ENCODE measurements around the gene SMAD6. TPM values are rescaled to one million over a fixed set of nuclear protein-coding genes. Genes with fewer than 3 reads are reported as not detected.

SMAD6 gene
- total RNA-seq, 1 experiment from 2014 or later, result 58.6 TPM

DNA sequence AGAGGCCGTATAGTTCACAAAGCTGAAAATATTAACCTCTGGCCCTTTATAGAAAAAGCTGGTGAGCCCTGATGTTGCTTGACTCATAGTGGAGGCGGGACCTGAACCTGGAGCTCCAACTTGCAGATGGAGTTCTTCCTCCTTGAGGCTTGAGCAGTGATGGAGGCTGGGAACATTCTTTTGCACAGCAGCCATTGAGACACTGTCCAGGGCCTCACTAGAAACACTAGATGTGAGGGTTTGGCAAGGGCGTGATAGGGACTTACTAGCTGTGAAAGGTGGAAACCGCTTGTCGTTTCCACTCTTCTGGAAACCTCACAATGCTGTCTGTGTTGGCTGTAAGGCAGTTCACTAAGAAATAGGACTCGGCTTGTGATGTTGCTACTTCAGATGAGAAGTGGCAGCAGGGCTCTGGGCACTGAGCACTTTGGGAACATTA lies 12.5 kb downstream of the SMAD6 start:
- BruUV-seq (replicated peaks), result no TSS peak
- no peak for TF ChIP-seq CTCF (IDR thresholded peaks at IDR 0.05; ENCODE audit: unreplicated experiment)
- Mint-ChIP-seq H3K9me3 (ENCODE audit: low read depth, unreplicated experiment) (no peaks in the 10 kb centered on the region), H3K36me3 (ENCODE audit: insufficient read depth, unreplicated experiment) (peaks cover 70% of the 10 kb centered on the region), H3K27ac (ENCODE audit: unreplicated experiment) (no peak overlapping the region), H3K27me3 (ENCODE audit: unreplicated experiment) (no peaks in the 10 kb centered on the region), H3K4me1 (ENCODE audit: low read depth, unreplicated experiment) (peaks cover 31% of the 10 kb centered on the region), H3K4me3 (ENCODE audit: low read depth, unreplicated experiment) (no peak overlapping the region)
- CTCF ChIA-PET, result interaction anchor here (0.6 to 1.4 kb wide), 4 partner anchors 9 to 507 kb away, joined by 3 read pairs; no protein-coding TSS in a partner anchor
- no peak for DNase-seq
- intact Hi-C loops (cut with micrococcal nuclease; ENCODE audit: unreplicated experiment), result no loop called here

DNA sequence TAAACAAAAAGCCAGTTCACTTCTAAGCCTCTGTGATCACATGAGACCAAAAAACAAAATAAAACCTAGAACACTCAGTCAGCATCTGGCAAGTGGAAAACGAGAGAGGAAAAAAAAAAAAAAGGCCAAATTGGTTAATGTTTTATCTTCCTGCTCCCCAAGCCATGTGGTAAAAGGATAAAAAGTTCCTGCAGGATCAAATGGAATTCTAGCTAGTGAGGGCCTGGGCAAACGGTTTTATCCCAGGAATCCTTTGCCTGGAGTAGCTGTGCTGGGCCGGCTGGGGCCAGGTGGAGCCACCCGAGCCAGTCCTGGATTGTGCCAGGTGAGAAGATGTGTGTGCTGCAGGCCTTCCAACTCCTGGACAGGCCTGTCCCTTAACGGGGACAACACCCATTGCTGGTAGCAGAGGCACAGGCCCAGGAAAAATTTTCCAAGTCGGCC lies 13.2 kb downstream of the SMAD6 start:
- DNase-seq, result no peak
- no peaks in the 10 kb centered on the region for H3K9me3 Mint-ChIP-seq (ENCODE audit: low read depth, unreplicated experiment)
- no TSS peak for BruUV-seq (replicated peaks)
- intact Hi-C loops (cut with micrococcal nuclease; ENCODE audit: unreplicated experiment), result no loop called here
- H3K27ac Mint-ChIP-seq (ENCODE audit: unreplicated experiment), result no peak overlapping the region
- no peak overlapping the region for H3K4me3 Mint-ChIP-seq (ENCODE audit: low read depth, unreplicated experiment)
- TF ChIP-seq CTCF (IDR thresholded peaks at IDR 0.05; ENCODE audit: unreplicated experiment), result no peak
- H3K4me1 Mint-ChIP-seq (ENCODE audit: low read depth, unreplicated experiment), result peaks cover 35% of the 10 kb centered on the region
- H3K27me3 Mint-ChIP-seq (ENCODE audit: unreplicated experiment), result no peaks in the 10 kb centered on the region
- peaks cover 65% of the 10 kb centered on the region for H3K36me3 Mint-ChIP-seq (ENCODE audit: insufficient read depth, unreplicated experiment)
- CTCF ChIA-PET, result interaction anchor here (0.6 to 1.4 kb wide), 5 partner anchors 48 to 1246 kb away, joined by 3 to 6 read pairs (median 4); no protein-coding TSS in a partner anchor

- DNase-seq, result no peak
- H3K27ac Mint-ChIP-seq (ENCODE audit: unreplicated experiment), result no peak overlapping the region
- no peaks in the 10 kb centered on the region for H3K9me3 Mint-ChIP-seq (ENCODE audit: low read depth, unreplicated experiment)
- H3K27me3 Mint-ChIP-seq (ENCODE audit: unreplicated experiment), result no peaks in the 10 kb centered on the region
- intact Hi-C loops (cut with micrococcal nuclease; ENCODE audit: unreplicated experiment), result no loop called here
- no TSS peak for BruUV-seq (replicated peaks)
- no peak for TF ChIP-seq CTCF (IDR thresholded peaks at IDR 0.05; ENCODE audit: unreplicated experiment)
- peaks cover 42% of the 10 kb centered on the region for H3K4me1 Mint-ChIP-seq (ENCODE audit: low read depth, unreplicated experiment)
- CTCF ChIA-PET, result interaction anchor here (0.6 to 0.7 kb wide), 4 partner anchors 47 to 1246 kb away, joined by 3 to 6 read pairs (median 5); no protein-coding TSS in a partner anchor
- no peak overlapping the region for H3K4me3 Mint-ChIP-seq (ENCODE audit: low read depth, unreplicated experiment)
- H3K36me3 Mint-ChIP-seq (ENCODE audit: insufficient read depth, unreplicated experiment), result peaks cover 65% of the 10 kb centered on the region
Observed at GRCh38 chr15:66715720-66716655, 14.0 kb downstream of the SMAD6 start.

DNA sequence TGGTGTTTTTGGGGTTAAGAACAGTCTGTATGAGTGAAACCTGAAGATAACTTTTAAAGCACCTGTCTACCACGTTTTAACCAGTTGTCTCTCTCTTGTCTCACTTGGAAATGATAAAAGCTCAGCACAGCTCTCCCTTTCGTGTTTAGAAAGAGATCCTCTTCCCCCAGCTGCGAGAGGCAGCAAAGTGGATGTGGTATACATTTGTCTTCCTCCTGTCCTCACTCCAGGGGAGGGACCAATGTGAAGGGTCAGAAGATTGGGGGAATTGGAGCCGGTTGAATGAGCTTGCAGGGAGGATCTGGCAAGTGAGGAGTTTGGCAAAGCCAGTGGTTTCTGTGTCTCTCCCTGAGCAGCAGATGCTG lies 14.6 kb downstream of the SMAD6 start:
- no TSS peak for BruUV-seq (replicated peaks)
- no peak for TF ChIP-seq CTCF (IDR thresholded peaks at IDR 0.05; ENCODE audit: unreplicated experiment)
- CTCF ChIA-PET, result no interaction called here
- peaks cover 67% of the 10 kb centered on the region for H3K36me3 Mint-ChIP-seq (ENCODE audit: insufficient read depth, unreplicated experiment)
- H3K27ac Mint-ChIP-seq (ENCODE audit: unreplicated experiment), result no peak overlapping the region
- no peak for DNase-seq
- H3K4me1 Mint-ChIP-seq (ENCODE audit: low read depth, unreplicated experiment), result peaks cover 49% of the 10 kb centered on the region
- intact Hi-C loops (cut with micrococcal nuclease; ENCODE audit: unreplicated experiment), result no loop called here
- no peaks in the 10 kb centered on the region for H3K9me3 Mint-ChIP-seq (ENCODE audit: low read depth, unreplicated experiment)
- no peaks in the 10 kb centered on the region for H3K27me3 Mint-ChIP-seq (ENCODE audit: unreplicated experiment)
- H3K4me3 Mint-ChIP-seq (ENCODE audit: low read depth, unreplicated experiment), result no peak overlapping the region
